ENCODE data around the gene MCC.

Gene MCC

GRCh38 chr5:113311301-113311700, 177.0 kb downstream of the MCC start:
- Histone ChIP-seq H3K4me3 (ENCODE audit: low read length in 2 of 2) (no peak overlapping the region), H3K4me1 (ENCODE audit: control insufficient read depth in 2 of 2, insufficient read depth in 2 of 2, low read length in 2 of 2) (no peaks in the 10 kb centered on the region), H3K27ac (ENCODE audit: low read depth in 2 of 2, low read length in 2 of 2) (no peak overlapping the region), H3K9ac (ENCODE audit: low read depth in 1 of 2, low read length in 2 of 2) (no peak overlapping the region), H3K36me3 (ENCODE audit: control insufficient read depth in 2 of 2, insufficient read depth in 2 of 2, low read length in 2 of 2) (no peaks in the 10 kb centered on the region), H3K9me3 (ENCODE audit: control insufficient read depth in 2 of 2, low read length in 2 of 2) (no peaks in the 10 kb centered on the region), H3K27me3 (ENCODE audit: control insufficient read depth in 2 of 2, insufficient read depth in 2 of 2, low read length in 2 of 2) (no peaks in the 10 kb centered on the region)

- Histone ChIP-seq H3K4me3 (ENCODE audit: low read length in 2 of 2) (no peak overlapping the region), H3K27ac (ENCODE audit: low read depth in 2 of 2, low read length in 2 of 2) (no peak overlapping the region), H3K9me3 (ENCODE audit: control insufficient read depth in 2 of 2, low read length in 2 of 2) (no peaks in the 10 kb centered on the region)
Observed at GRCh38 chr5:113302120-113302519, 186.1 kb downstream of the MCC start.

GRCh38 chr5:113299591-113299990, 188.7 kb downstream of the MCC start:
- Histone ChIP-seq H3K27me3 (ENCODE audit: control insufficient read depth in 2 of 2, insufficient read depth in 2 of 2, low read length in 2 of 2) (peaks cover 0 to 4% of the 10 kb centered on the region in 2 donors), H3K9ac (ENCODE audit: low read depth in 1 of 2, low read length in 2 of 2) (no peak overlapping the region), H3K4me3 (ENCODE audit: low read length in 2 of 2) (no peak overlapping the region), H3K36me3 (ENCODE audit: control insufficient read depth in 2 of 2, insufficient read depth in 2 of 2, low read length in 2 of 2) (no peaks in the 10 kb centered on the region), H3K9me3 (ENCODE audit: control insufficient read depth in 2 of 2, low read length in 2 of 2) (no peaks in the 10 kb centered on the region), H3K27ac (ENCODE audit: low read depth in 2 of 2, low read length in 2 of 2) (no peak overlapping the region), H3K4me1 (ENCODE audit: control insufficient read depth in 2 of 2, insufficient read depth in 2 of 2, low read length in 2 of 2) (no peaks in the 10 kb centered on the region)

More at GRCh38 chr5:113302120-113302519, 186.1 kb downstream of the MCC start:
- no peaks in the 10 kb centered on the region for H3K36me3 ChIP-seq (ENCODE audit: control insufficient read depth in 2 of 2, insufficient read depth in 2 of 2, low read length in 2 of 2)
- no peak overlapping the region for H3K9ac ChIP-seq (ENCODE audit: low read depth in 1 of 2, low read length in 2 of 2)
- H3K27me3 ChIP-seq (ENCODE audit: control insufficient read depth in 2 of 2, insufficient read depth in 2 of 2, low read length in 2 of 2): no peaks in the 10 kb centered on the region
- no peaks in the 10 kb centered on the region for H3K4me1 ChIP-seq (ENCODE audit: control insufficient read depth in 2 of 2, insufficient read depth in 2 of 2, low read length in 2 of 2)

GRCh38 chr5:113296676-113297075, 191.6 kb downstream of the MCC start:
- H3K27me3 ChIP-seq (ENCODE audit: control insufficient read depth in 2 of 2, insufficient read depth in 2 of 2, low read length in 2 of 2): peaks cover 3 to 8% of the 10 kb centered on the region in 2 donors
- H3K36me3 ChIP-seq (ENCODE audit: control insufficient read depth in 2 of 2, insufficient read depth in 2 of 2, low read length in 2 of 2): no peaks in the 10 kb centered on the region
- H3K4me1 ChIP-seq (ENCODE audit: control insufficient read depth in 2 of 2, insufficient read depth in 2 of 2, low read length in 2 of 2): peaks cover 0 to 4% of the 10 kb centered on the region in 2 donors
- H3K9ac ChIP-seq (ENCODE audit: low read depth in 1 of 2, low read length in 2 of 2): no peak overlapping the region
- H3K4me3 ChIP-seq (ENCODE audit: low read length in 2 of 2): no peak overlapping the region
- no peaks in the 10 kb centered on the region for H3K9me3 ChIP-seq (ENCODE audit: control insufficient read depth in 2 of 2, low read length in 2 of 2)
- H3K27ac ChIP-seq (ENCODE audit: low read depth in 2 of 2, low read length in 2 of 2): no peak overlapping the region

- Histone ChIP-seq H3K36me3 (ENCODE audit: control insufficient read depth in 2 of 2, insufficient read depth in 2 of 2, low read length in 2 of 2) (no peaks in the 10 kb centered on the region), H3K4me1 (ENCODE audit: control insufficient read depth in 2 of 2, insufficient read depth in 2 of 2, low read length in 2 of 2) (peaks cover 0 to 4% of the 10 kb centered on the region in 2 donors), H3K9ac (ENCODE audit: low read depth in 1 of 2, low read length in 2 of 2) (peak overlapping the region in 1 of 2 donors; percentile 60), H3K4me3 (ENCODE audit: low read length in 2 of 2) (peak overlapping the region; percentile 66 to 86), H3K27ac (ENCODE audit: low read depth in 2 of 2, low read length in 2 of 2) (no peak overlapping the region), H3K27me3 (ENCODE audit: control insufficient read depth in 2 of 2, insufficient read depth in 2 of 2, low read length in 2 of 2) (peaks cover 3 to 8% of the 10 kb centered on the region in 2 donors), H3K9me3 (ENCODE audit: control insufficient read depth in 2 of 2, low read length in 2 of 2) (no peaks in the 10 kb centered on the region)
Observed at GRCh38 chr5:113295111-113295539, 193.1 kb downstream of the MCC start.

GRCh38 chr5:113294311-113295110, 193.7 kb downstream of the MCC start:
- no peaks in the 10 kb centered on the region for H3K9me3 ChIP-seq (ENCODE audit: control insufficient read depth in 2 of 2, low read length in 2 of 2)
- peak overlapping the region; percentile 66 to 86 for H3K4me3 ChIP-seq (ENCODE audit: low read length in 2 of 2)
- H3K4me1 ChIP-seq (ENCODE audit: control insufficient read depth in 2 of 2, insufficient read depth in 2 of 2, low read length in 2 of 2): peaks cover 0 to 4% of the 10 kb centered on the region in 2 donors
- peak overlapping the region; percentile 66 to 67 for H3K27ac ChIP-seq (ENCODE audit: low read depth in 2 of 2, low read length in 2 of 2)
- H3K27me3 ChIP-seq (ENCODE audit: control insufficient read depth in 2 of 2, insufficient read depth in 2 of 2, low read length in 2 of 2): peaks cover 3 to 8% of the 10 kb centered on the region in 2 donors
- H3K36me3 ChIP-seq (ENCODE audit: control insufficient read depth in 2 of 2, insufficient read depth in 2 of 2, low read length in 2 of 2): no peaks in the 10 kb centered on the region
- H3K9ac ChIP-seq (ENCODE audit: low read depth in 1 of 2, low read length in 2 of 2): peak overlapping the region; percentile 56 to 60

- Histone ChIP-seq H3K9ac (ENCODE audit: low read depth in 1 of 2, low read length in 2 of 2) (peak overlapping the region; percentile 56 to 60), H3K27ac (ENCODE audit: low read depth in 2 of 2, low read length in 2 of 2) (peak overlapping the region; percentile 66 to 67), H3K27me3 (ENCODE audit: control insufficient read depth in 2 of 2, insufficient read depth in 2 of 2, low read length in 2 of 2) (peaks cover 3 to 8% of the 10 kb centered on the region in 2 donors)
Observed at GRCh38 chr5:113293975-113294310, 194.3 kb downstream of the MCC start.

GRCh38 chr5:113293068-113293974, 194.9 kb downstream of the MCC start:
- Histone ChIP-seq H3K4me3 (ENCODE audit: low read length in 2 of 2) (peak overlapping the region; percentile 66 to 86), H3K27me3 (ENCODE audit: control insufficient read depth in 2 of 2, insufficient read depth in 2 of 2, low read length in 2 of 2) (peaks cover 3 to 8% of the 10 kb centered on the region in 2 donors), H3K4me1 (ENCODE audit: control insufficient read depth in 2 of 2, insufficient read depth in 2 of 2, low read length in 2 of 2) (peaks cover 0 to 4% of the 10 kb centered on the region in 2 donors), H3K9ac (ENCODE audit: low read depth in 1 of 2, low read length in 2 of 2) (peak overlapping the region; percentile 34 to 60), H3K9me3 (ENCODE audit: control insufficient read depth in 2 of 2, low read length in 2 of 2) (no peaks in the 10 kb centered on the region), H3K36me3 (ENCODE audit: control insufficient read depth in 2 of 2, insufficient read depth in 2 of 2, low read length in 2 of 2) (no peaks in the 10 kb centered on the region), H3K27ac (ENCODE audit: low read depth in 2 of 2, low read length in 2 of 2) (peak overlapping the region in 1 of 2 donors; percentile 67)

More at GRCh38 chr5:113293975-113294310, 194.3 kb downstream of the MCC start:
- peak overlapping the region; percentile 66 to 86 for H3K4me3 ChIP-seq (ENCODE audit: low read length in 2 of 2)
- H3K36me3 ChIP-seq (ENCODE audit: control insufficient read depth in 2 of 2, insufficient read depth in 2 of 2, low read length in 2 of 2): no peaks in the 10 kb centered on the region
- peaks cover 0 to 4% of the 10 kb centered on the region in 2 donors for H3K4me1 ChIP-seq (ENCODE audit: control insufficient read depth in 2 of 2, insufficient read depth in 2 of 2, low read length in 2 of 2)
- no peaks in the 10 kb centered on the region for H3K9me3 ChIP-seq (ENCODE audit: control insufficient read depth in 2 of 2, low read length in 2 of 2)

- no peak overlapping the region for H3K4me3 ChIP-seq (ENCODE audit: low read length in 2 of 2)
- no peaks in the 10 kb centered on the region for H3K36me3 ChIP-seq (ENCODE audit: control insufficient read depth in 2 of 2, insufficient read depth in 2 of 2, low read length in 2 of 2)
- H3K4me1 ChIP-seq (ENCODE audit: control insufficient read depth in 2 of 2, insufficient read depth in 2 of 2, low read length in 2 of 2): peaks cover 0 to 4% of the 10 kb centered on the region in 2 donors
- H3K27ac ChIP-seq (ENCODE audit: low read depth in 2 of 2, low read length in 2 of 2): no peak overlapping the region
- H3K9ac ChIP-seq (ENCODE audit: low read depth in 1 of 2, low read length in 2 of 2): no peak overlapping the region
- H3K9me3 ChIP-seq (ENCODE audit: control insufficient read depth in 2 of 2, low read length in 2 of 2): no peaks in the 10 kb centered on the region
- peaks cover 3 to 8% of the 10 kb centered on the region in 2 donors for H3K27me3 ChIP-seq (ENCODE audit: control insufficient read depth in 2 of 2, insufficient read depth in 2 of 2, low read length in 2 of 2)
Observed at GRCh38 chr5:113292462-113292861, 195.8 kb downstream of the MCC start.

GRCh38 chr5:113283558-113283957, 204.7 kb downstream of the MCC start:
- H3K27ac ChIP-seq (ENCODE audit: low read depth in 2 of 2, low read length in 2 of 2): no peak overlapping the region
- H3K27me3 ChIP-seq (ENCODE audit: control insufficient read depth in 2 of 2, insufficient read depth in 2 of 2, low read length in 2 of 2): no peaks in the 10 kb centered on the region
- H3K9me3 ChIP-seq (ENCODE audit: control insufficient read depth in 2 of 2, low read length in 2 of 2): no peaks in the 10 kb centered on the region
- no peak overlapping the region for H3K4me3 ChIP-seq (ENCODE audit: low read length in 2 of 2)
- no peak overlapping the region for H3K9ac ChIP-seq (ENCODE audit: low read depth in 1 of 2, low read length in 2 of 2)
- no peaks in the 10 kb centered on the region for H3K36me3 ChIP-seq (ENCODE audit: control insufficient read depth in 2 of 2, insufficient read depth in 2 of 2, low read length in 2 of 2)
- no peaks in the 10 kb centered on the region for H3K4me1 ChIP-seq (ENCODE audit: control insufficient read depth in 2 of 2, insufficient read depth in 2 of 2, low read length in 2 of 2)

Measured in mucosa of rectum (tissue), 2 donors.